IPS DF 6.9 (cell line): ENCODE data around the gene XRCC2.
"Not testable (repeated sequence)": the region's sequence is repeated elsewhere in the genome, so short reads cannot be mapped to it uniquely, and the experiment has no call there.

Experiments
- DNase-seq: peaks from one replicate; pipeline ENCODE4 v3.0.0-alpha.2; 2013; ENCODE audit warnings: low read depth, low spot score
- H3K27ac ChIP-seq: one replicate; pipeline ENCODE4 v1.5.1; 2013; ENCODE audit warnings: low read length, control low read depth
- H3K27me3 ChIP-seq: 2 replicates; pipeline ENCODE4 v1.6.1; 2013; ENCODE audit warnings: mild to moderate bottlenecking, low read length; ENCODE audit not compliant: control insufficient read depth, insufficient read depth
- H3K36me3 ChIP-seq: 2 replicates; pipeline ENCODE4 v1.6.1; 2013; ENCODE audit warnings: low read length; ENCODE audit not compliant: control insufficient read depth, insufficient read depth
- H3K4me1 ChIP-seq: 2 replicates; pipeline ENCODE4 v1.6.1; 2013; ENCODE audit warnings: low read length; ENCODE audit not compliant: control insufficient read depth, insufficient read depth
- H3K4me3 ChIP-seq: 2 replicates; pipeline ENCODE4 v1.5.1; 2013; ENCODE audit warnings: mild to moderate bottlenecking, low read length
- H3K9me3 ChIP-seq: 2 replicates; pipeline ENCODE4 v1.6.1; 2013; ENCODE audit warnings: low read length, inconsistent platforms; ENCODE audit not compliant: control insufficient read depth, insufficient read depth
- WGBS: extraction: QIAGEN DNeasy Blood & Tissue Kit; methylation state at CpG from one replicate; pipeline ENCODE4 v1.1.7; 2013; ENCODE audit warnings: mixed read lengths, missing lambda C conversion rate; ENCODE audit not compliant: insufficient read length, insufficient coverage; 5-methylcytosine and 5-hydroxymethylcytosine counted together

Gene XRCC2

GRCh38 chr7:152640829-152641228, 35.1 kb downstream of the XRCC2 start:
- no CpG with 5 or more reads among the region's 6 CpGs for WGBS

GRCh38 chr7:152637920-152638580, 37.9 kb downstream of the XRCC2 start:
- Histone ChIP-seq H3K36me3 (no peaks in the 10 kb centered on the region), H3K4me1 (no peaks in the 10 kb centered on the region), H3K4me3 (no peak overlapping the region), H3K27ac (no peak overlapping the region), H3K9me3 (no peaks in the 10 kb centered on the region), H3K27me3 (no peaks in the 10 kb centered on the region)
- WGBS: no CpG with 5 or more reads among the region's 7 CpGs
- DNase-seq: no peak

More at GRCh38 chr7:152640829-152641228, 35.1 kb downstream of the XRCC2 start:
- no peaks in the 10 kb centered on the region for H3K27me3 ChIP-seq
- no peak for DNase-seq
- no peaks in the 10 kb centered on the region for H3K4me1 ChIP-seq
- H3K27ac ChIP-seq: no peak overlapping the region
- H3K4me3 ChIP-seq: no peak overlapping the region
- no peaks in the 10 kb centered on the region for H3K9me3 ChIP-seq
- no peaks in the 10 kb centered on the region; the same call in 1 of the 2 replicates for H3K36me3 ChIP-seq

GRCh38 chr7:152637161-152637560, 38.8 kb downstream of the XRCC2 start:
- H3K4me1 ChIP-seq: no peaks in the 10 kb centered on the region
- H3K4me3 ChIP-seq: no peak overlapping the region
- no peaks in the 10 kb centered on the region for H3K27me3 ChIP-seq
- no peaks in the 10 kb centered on the region for H3K36me3 ChIP-seq
- DNase-seq: no peak
- H3K9me3 ChIP-seq: no peaks in the 10 kb centered on the region
- H3K27ac ChIP-seq: no peak overlapping the region
- WGBS: no CpG with 5 or more reads among the region's 1 CpG

GRCh38 chr7:152636441-152636840, 39.5 kb downstream of the XRCC2 start:
- H3K27me3 ChIP-seq: no peaks in the 10 kb centered on the region
- H3K4me3 ChIP-seq: no peak overlapping the region
- no peaks in the 10 kb centered on the region for H3K9me3 ChIP-seq
- no peaks in the 10 kb centered on the region for H3K4me1 ChIP-seq
- no peak for DNase-seq
- no peaks in the 10 kb centered on the region for H3K36me3 ChIP-seq
- no CpG with 5 or more reads among the region's 6 CpGs for WGBS
- no peak overlapping the region for H3K27ac ChIP-seq

- no peaks in the 10 kb centered on the region for H3K4me1 ChIP-seq
- H3K36me3 ChIP-seq: no peaks in the 10 kb centered on the region
- H3K4me3 ChIP-seq: no peak overlapping the region
- no CpG with 5 or more reads among the region's 8 CpGs for WGBS
- H3K27me3 ChIP-seq: no peaks in the 10 kb centered on the region
- no peak overlapping the region for H3K27ac ChIP-seq
- no peak for DNase-seq
- H3K9me3 ChIP-seq: no peaks in the 10 kb centered on the region
These were observed 42.4 kb downstream of the XRCC2 start for GRCh38 chr7:152633504-152633903.

- no CpG with 5 or more reads among the region's 8 CpGs for WGBS
- H3K9me3 ChIP-seq: no peaks in the 10 kb centered on the region
- no peak for DNase-seq
- H3K36me3 ChIP-seq: no peaks in the 10 kb centered on the region
- no peak overlapping the region for H3K4me3 ChIP-seq
- no peaks in the 10 kb centered on the region for H3K27me3 ChIP-seq
- H3K4me1 ChIP-seq: no peaks in the 10 kb centered on the region
- no peak overlapping the region for H3K27ac ChIP-seq
These were observed 42.9 kb downstream of the XRCC2 start for GRCh38 chr7:152633072-152633471.

- DNase-seq, H3K9me3 ChIP-seq, H3K27ac ChIP-seq, H3K4me3 ChIP-seq, H3K27me3 ChIP-seq, H3K36me3 ChIP-seq, H3K4me1 ChIP-seq: not testable (repeated sequence)
These were observed 47.2 kb downstream of the XRCC2 start for GRCh38 chr7:152628772-152629171.

- Histone ChIP-seq H3K4me3 (no peak overlapping the region), H3K27ac (no peak overlapping the region), H3K36me3 (no peaks in the 10 kb centered on the region), H3K4me1 (no peaks in the 10 kb centered on the region), H3K9me3 (no peaks in the 10 kb centered on the region), H3K27me3 (no peaks in the 10 kb centered on the region)
- no peak for DNase-seq
- no CpG with 5 or more reads among the region's 5 CpGs for WGBS
These were observed 51.7 kb downstream of the XRCC2 start for GRCh38 chr7:152624228-152624627.

- H3K9me3 ChIP-seq: no peaks in the 10 kb centered on the region
- H3K27me3 ChIP-seq: no peaks in the 10 kb centered on the region
- no peaks in the 10 kb centered on the region for H3K4me1 ChIP-seq
- H3K36me3 ChIP-seq: no peaks in the 10 kb centered on the region
- no peak overlapping the region for H3K4me3 ChIP-seq
- DNase-seq: no peak
- no CpG with 5 or more reads among the region's 1 CpG for WGBS
- no peak overlapping the region for H3K27ac ChIP-seq
These were observed 54.5 kb downstream of the XRCC2 start for GRCh38 chr7:152621426-152621825.

GRCh38 chr7:152619027-152619739, 56.8 kb downstream of the XRCC2 start:
- no peaks in the 10 kb centered on the region for H3K27me3 ChIP-seq
- H3K9me3 ChIP-seq: no peaks in the 10 kb centered on the region
- no peaks in the 10 kb centered on the region for H3K36me3 ChIP-seq
- no CpG with 5 or more reads among the region's 11 CpGs for WGBS
- no peak overlapping the region for H3K27ac ChIP-seq
- no peak for DNase-seq
- no peak overlapping the region for H3K4me3 ChIP-seq
- H3K4me1 ChIP-seq: no peaks in the 10 kb centered on the region

GRCh38 chr7:152618427-152618826, 57.5 kb downstream of the XRCC2 start:
- no peaks in the 10 kb centered on the region for H3K9me3 ChIP-seq
- WGBS: no CpG with 5 or more reads among the region's 5 CpGs
- DNase-seq: no peak
- H3K4me3 ChIP-seq: no peak overlapping the region
- no peaks in the 10 kb centered on the region for H3K27me3 ChIP-seq
- no peaks in the 10 kb centered on the region for H3K36me3 ChIP-seq
- H3K27ac ChIP-seq: no peak overlapping the region
- no peaks in the 10 kb centered on the region for H3K4me1 ChIP-seq
